ENCODE results near the gene SAT2.

Gene SAT2

GRCh38 chr17:7620835-7621234 is 6.8 kb downstream of the SAT2 start:
- Histone ChIP-seq H3K27me3 (ENCODE audit: insufficient read depth, poor library complexity, severe bottlenecking) (no peaks in the 10 kb centered on the region), H3K4me3 (replicated peaks; ENCODE audit: insufficient read depth, low read length) (no peak overlapping the region), H3K27ac (replicated peaks) (no peak overlapping the region)
- TF ChIP-seq GABPA (IDR thresholded peaks at IDR 0.05; ENCODE audit: low read depth): no peak
- TF ChIP-seq POLR2AphosphoS5 (IDR thresholded peaks at IDR 0.05; ENCODE audit: low read depth): no peak
- TF ChIP-seq CTCF (IDR thresholded peaks at IDR 0.05; ENCODE audit: insufficient read depth, low read length): no peak
- TF ChIP-seq REST (IDR thresholded peaks at IDR 0.05; ENCODE audit: insufficient replicate concordance, low read depth): no peak
- no peak for TF ChIP-seq SPI1 (IDR thresholded peaks at IDR 0.05; ENCODE audit: borderline replicate concordance, low read depth)
- DNase-seq (ENCODE audit: low read depth in 1 of 2, low spot score in 1 of 2): no peak

GRCh38 chr17:7618608-7619007 is 9.0 kb downstream of the SAT2 start:
- H3K27ac ChIP-seq (replicated peaks): no peak overlapping the region
- H3K4me3 ChIP-seq (replicated peaks; ENCODE audit: insufficient read depth, low read length): no peak overlapping the region
- TF ChIP-seq REST (IDR thresholded peaks at IDR 0.05; ENCODE audit: insufficient replicate concordance, low read depth) (no peak), POLR2AphosphoS5 (IDR thresholded peaks at IDR 0.05; ENCODE audit: low read depth) (no peak), SPI1 (IDR thresholded peaks at IDR 0.05; ENCODE audit: borderline replicate concordance, low read depth) (no peak), CTCF (IDR thresholded peaks at IDR 0.05; ENCODE audit: insufficient read depth, low read length) (no peak), GABPA (IDR thresholded peaks at IDR 0.05; ENCODE audit: low read depth) (no peak)
- no peak for DNase-seq (ENCODE audit: low read depth in 1 of 2, low spot score in 1 of 2)
- H3K27me3 ChIP-seq (ENCODE audit: insufficient read depth, poor library complexity, severe bottlenecking): no peaks in the 10 kb centered on the region

- Histone ChIP-seq H3K27ac (replicated peaks) (no peak overlapping the region), H3K4me3 (replicated peaks; ENCODE audit: insufficient read depth, low read length) (no peak overlapping the region), H3K27me3 (ENCODE audit: insufficient read depth, poor library complexity, severe bottlenecking) (no peaks in the 10 kb centered on the region)
- TF ChIP-seq REST (IDR thresholded peaks at IDR 0.05; ENCODE audit: insufficient replicate concordance, low read depth) (no peak), POLR2AphosphoS5 (IDR thresholded peaks at IDR 0.05; ENCODE audit: low read depth) (no peak), GABPA (IDR thresholded peaks at IDR 0.05; ENCODE audit: low read depth) (no peak), SPI1 (IDR thresholded peaks at IDR 0.05; ENCODE audit: borderline replicate concordance, low read depth) (no peak), CTCF (IDR thresholded peaks at IDR 0.05; ENCODE audit: insufficient read depth, low read length) (no peak)
- no peak for DNase-seq (ENCODE audit: low read depth in 1 of 2, low spot score in 1 of 2)
Measured at GRCh38 chr17:7615265-7615747, 12.3 kb downstream of the SAT2 start.

Data from HL-60 (cell line).